ENCODE data around the gene STAP1.

Gene STAP1

DNA sequence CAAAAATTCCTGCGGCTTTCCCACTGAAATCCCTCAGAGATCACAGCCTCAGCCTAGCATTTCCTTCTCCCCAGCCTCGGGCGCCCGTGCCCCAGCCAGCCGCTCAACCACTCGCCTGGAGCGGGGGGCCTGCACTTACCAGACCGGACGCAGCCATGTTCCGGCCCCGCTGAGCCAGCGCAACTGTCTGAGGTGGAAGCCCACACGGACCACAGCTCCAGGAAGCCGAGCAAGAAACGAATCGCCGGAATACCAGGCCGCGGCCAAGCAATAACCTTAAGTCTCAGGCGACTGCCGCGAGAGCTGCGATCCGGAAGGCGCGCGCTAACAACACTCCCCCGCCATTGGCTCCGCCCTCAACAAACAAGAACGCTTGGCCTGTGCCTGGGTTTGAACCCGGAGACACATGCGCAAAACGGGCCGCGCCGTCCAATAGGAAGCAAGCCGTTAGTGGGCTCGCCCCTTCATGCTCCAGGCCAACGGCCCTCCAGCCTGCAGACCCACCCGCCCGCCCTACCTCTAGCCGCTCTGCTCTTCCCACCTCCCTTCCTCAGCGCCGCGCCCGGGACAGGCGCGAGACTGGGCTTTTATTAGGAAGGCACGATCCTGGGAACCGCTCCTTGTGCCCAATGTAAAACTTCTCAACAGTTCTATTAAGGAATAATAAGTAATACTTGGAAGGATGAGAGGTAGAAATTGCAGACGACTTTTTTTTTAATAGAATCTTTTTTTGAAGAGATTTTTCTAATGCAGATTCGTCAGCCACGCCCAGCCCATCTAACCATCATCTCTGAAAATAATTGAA, 13.1 kb upstream of the STAP1 start, which contains the start of gene CENPC:
Gene CENPC (minus strand): TSS at position 305 of the 805 bp plus-strand sequence. CDS start 148 bp downstream, at position 157.
- ChIA-PET CTCF (interaction anchor here (1.3 to 2.2 kb wide), 3 partner anchors 10 to 365 kb away, joined by 3 to 10 read pairs (median 10); no protein-coding TSS in a partner anchor), POLR2A (interaction anchor here (0.6 to 1.8 kb wide), 5 partner anchors 9 to 155 kb away, joined by 3 to 9 read pairs (median 6); partner anchors contain the start of gene UBA6)
- WGBS (ENCODE audit: insufficient coverage) = under 1% methylated on average over 42 of the region's 53 CpGs

GRCh38 chr4:67546004-67546356, 12.5 kb upstream of the STAP1 start:
- Histone ChIP-seq H3K36me3 (ENCODE audit: control insufficient read depth in 4 of 4, insufficient read depth in 4 of 4, low read length in 3 of 4) (peaks cover 0 to 23% (median 7%) of the 10 kb centered on the region in 4 experiments), H3K27me3 (replicated peaks in 2 of 5; ENCODE audit: control insufficient read depth in 4 of 5, insufficient read depth in 5 of 5, low read length in 4 of 5) (no peaks in the 10 kb centered on the region), H3K27ac (ENCODE audit: insufficient read depth in 1 of 2, low read depth in 1 of 2, low read length in 2 of 2, poor library complexity in 1 of 2, severe bottlenecking in 2 of 2) (peak overlapping the region in 1 of 2 experiments; percentile 98), H3K9me3 (ENCODE audit: control extremely low read depth in 1 of 5, control insufficient read depth in 4 of 5, insufficient read depth in 2 of 5, low read depth in 1 of 5, low read length in 4 of 5) (no peaks in the 10 kb centered on the region), H3K4me3 (ENCODE audit: control insufficient read depth in 1 of 7, extremely low read depth in 1 of 7, insufficient read depth in 4 of 7, low read depth in 2 of 7, low read length in 6 of 7) (peak overlapping the region in 6 of 7 experiments; percentile 72 to 98 (median 89)), H3K4me1 (ENCODE audit: control extremely low read depth in 1 of 4, control insufficient read depth in 4 of 4, insufficient read depth in 4 of 4, low read length in 3 of 4) (peaks cover 14 to 45% (median 25%) of the 10 kb centered on the region in 4 experiments)
- ChIA-PET CTCF (interaction anchor here (1.8 to 2.2 kb wide), 2 partner anchors 10 to 364 kb away, joined by 10 read pairs; no protein-coding TSS in a partner anchor), POLR2A (interaction anchor here (0.6 to 1.8 kb wide), 3 partner anchors 9 to 155 kb away, joined by 4 to 9 read pairs (median 6); partner anchors contain the start of gene UBA6)
- DNase-seq = no peak
- WGBS (ENCODE audit: insufficient coverage) = no CpG with 5 or more reads among the region's 4 CpGs

More for the DNA sequence above, 13.1 kb upstream of the STAP1 start, which contains the start of gene CENPC:
- no peaks in the 10 kb centered on the region for H3K27me3 ChIP-seq (replicated peaks in 2 of 5; ENCODE audit: control insufficient read depth in 4 of 5, insufficient read depth in 5 of 5, low read length in 4 of 5)
- H3K27ac ChIP-seq (ENCODE audit: insufficient read depth in 1 of 2, low read depth in 1 of 2, low read length in 2 of 2, poor library complexity in 1 of 2, severe bottlenecking in 2 of 2) = peak within 1 kb of the TSS; percentile 98
- H3K4me1 ChIP-seq (ENCODE audit: control extremely low read depth in 1 of 4, control insufficient read depth in 4 of 4, insufficient read depth in 4 of 4, low read length in 3 of 4) = peaks cover 14 to 45% (median 25%) of the 10 kb centered on the region in 4 experiments
- no peaks in the 10 kb centered on the region for H3K9me3 ChIP-seq (ENCODE audit: control extremely low read depth in 1 of 5, control insufficient read depth in 4 of 5, insufficient read depth in 2 of 5, low read depth in 1 of 5, low read length in 4 of 5)
- H3K4me3 ChIP-seq (ENCODE audit: control insufficient read depth in 1 of 7, extremely low read depth in 1 of 7, insufficient read depth in 4 of 7, low read depth in 2 of 7, low read length in 6 of 7) = peak within 1 kb of the TSS; percentile 57 to 98 (median 94)
- peaks cover 0 to 27% (median 8%) of the 10 kb centered on the region in 4 experiments for H3K36me3 ChIP-seq (ENCODE audit: control insufficient read depth in 4 of 4, insufficient read depth in 4 of 4, low read length in 3 of 4)
- peak; percentile 98 to 100 (median 99) for DNase-seq

GRCh38 chr4:67546971-67547370, 11.6 kb upstream of the STAP1 start:
- Histone ChIP-seq H3K4me1 (ENCODE audit: control extremely low read depth in 1 of 4, control insufficient read depth in 4 of 4, insufficient read depth in 4 of 4, low read length in 3 of 4) (peaks cover 14 to 43% (median 27%) of the 10 kb centered on the region in 4 experiments), H3K36me3 (ENCODE audit: control insufficient read depth in 4 of 4, insufficient read depth in 4 of 4, low read length in 3 of 4) (peaks cover 0 to 13% (median 4%) of the 10 kb centered on the region in 4 experiments), H3K27ac (ENCODE audit: insufficient read depth in 1 of 2, low read depth in 1 of 2, low read length in 2 of 2, poor library complexity in 1 of 2, severe bottlenecking in 2 of 2) (no peak overlapping the region), H3K9me3 (ENCODE audit: control extremely low read depth in 1 of 5, control insufficient read depth in 4 of 5, insufficient read depth in 2 of 5, low read depth in 1 of 5, low read length in 4 of 5) (no peaks in the 10 kb centered on the region), H3K4me3 (ENCODE audit: control insufficient read depth in 1 of 7, extremely low read depth in 1 of 7, insufficient read depth in 4 of 7, low read depth in 2 of 7, low read length in 6 of 7) (no peak overlapping the region), H3K27me3 (replicated peaks in 2 of 5; ENCODE audit: control insufficient read depth in 4 of 5, insufficient read depth in 5 of 5, low read length in 4 of 5) (no peaks in the 10 kb centered on the region)
- ChIA-PET POLR2A (interaction anchor here (1.6 kb wide), 1 partner anchor 8 kb away, joined by 9 read pairs; no protein-coding TSS in a partner anchor), CTCF (interaction anchor here (0.7 to 2.2 kb wide), 4 partner anchors 9 to 365 kb away, joined by 3 to 10 read pairs (median 7); no protein-coding TSS in a partner anchor)
- DNase-seq = no peak
- no CpG with 5 or more reads among the region's 4 CpGs for WGBS (ENCODE audit: insufficient coverage)

- ChIA-PET CTCF (interaction anchor here (0.5 to 1.8 kb wide), 3 partner anchors 125 to 209 kb away, joined by 3 read pairs; no protein-coding TSS in a partner anchor), POLR2A (no interaction called here)
- Histone ChIP-seq H3K4me3 (ENCODE audit: control insufficient read depth in 1 of 7, extremely low read depth in 1 of 7, insufficient read depth in 4 of 7, low read depth in 2 of 7, low read length in 6 of 7) (no peak overlapping the region), H3K4me1 (ENCODE audit: control extremely low read depth in 1 of 4, control insufficient read depth in 4 of 4, insufficient read depth in 4 of 4, low read length in 3 of 4) (peaks cover 6 to 30% (median 18%) of the 10 kb centered on the region in 4 experiments), H3K27me3 (replicated peaks in 2 of 5; ENCODE audit: control insufficient read depth in 4 of 5, insufficient read depth in 5 of 5, low read length in 4 of 5) (no peaks in the 10 kb centered on the region), H3K27ac (ENCODE audit: insufficient read depth in 1 of 2, low read depth in 1 of 2, low read length in 2 of 2, poor library complexity in 1 of 2, severe bottlenecking in 2 of 2) (no peak overlapping the region), H3K36me3 (ENCODE audit: control insufficient read depth in 4 of 4, insufficient read depth in 4 of 4, low read length in 3 of 4) (no peaks in the 10 kb centered on the region), H3K9me3 (ENCODE audit: control extremely low read depth in 1 of 5, control insufficient read depth in 4 of 5, insufficient read depth in 2 of 5, low read depth in 1 of 5, low read length in 4 of 5) (no peaks in the 10 kb centered on the region)
- DNase-seq = peak; percentile 68 to 76 (median 75)
- WGBS (ENCODE audit: insufficient coverage) = 0% methylated on average over 1 of the region's 1 CpG
Measured at GRCh38 chr4:67549123-67549522, 9.4 kb upstream of the STAP1 start.

DNA sequence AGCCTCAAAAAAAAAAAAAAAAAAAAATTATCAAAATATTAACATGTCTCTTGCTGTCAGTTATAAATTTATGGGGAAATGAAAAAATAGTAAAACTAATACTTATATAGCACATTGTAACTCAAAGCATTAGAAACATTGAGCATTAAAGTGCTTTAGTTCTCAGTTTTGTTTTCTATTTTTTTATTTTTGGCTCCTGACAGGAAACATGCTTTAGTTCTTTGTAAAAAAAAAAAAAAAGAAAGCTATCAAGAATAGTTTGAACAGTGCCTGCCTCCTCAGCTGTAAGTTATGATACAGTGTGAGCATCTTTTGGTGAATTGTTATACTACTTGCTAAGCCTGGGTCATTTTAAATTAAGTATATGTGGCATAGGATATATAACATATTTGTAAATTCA, 8.1 kb upstream of the STAP1 start:
- Histone ChIP-seq H3K27me3 (replicated peaks in 2 of 5; ENCODE audit: control insufficient read depth in 4 of 5, insufficient read depth in 5 of 5, low read length in 4 of 5) (no peaks in the 10 kb centered on the region), H3K4me3 (ENCODE audit: control insufficient read depth in 1 of 7, extremely low read depth in 1 of 7, insufficient read depth in 4 of 7, low read depth in 2 of 7, low read length in 6 of 7) (no peak overlapping the region), H3K9me3 (ENCODE audit: control extremely low read depth in 1 of 5, control insufficient read depth in 4 of 5, insufficient read depth in 2 of 5, low read depth in 1 of 5, low read length in 4 of 5) (no peaks in the 10 kb centered on the region), H3K27ac (ENCODE audit: insufficient read depth in 1 of 2, low read depth in 1 of 2, low read length in 2 of 2, poor library complexity in 1 of 2, severe bottlenecking in 2 of 2) (no peak overlapping the region), H3K36me3 (ENCODE audit: control insufficient read depth in 4 of 4, insufficient read depth in 4 of 4, low read length in 3 of 4) (no peaks in the 10 kb centered on the region), H3K4me1 (ENCODE audit: control extremely low read depth in 1 of 4, control insufficient read depth in 4 of 4, insufficient read depth in 4 of 4, low read length in 3 of 4) (peaks cover 4 to 35% (median 21%) of the 10 kb centered on the region in 4 experiments)
- CTCF ChIA-PET = interaction anchor here (0.6 to 1.8 kb wide), 8 partner anchors 11 to 626 kb away, joined by 3 to 5 read pairs (median 3); no protein-coding TSS in a partner anchor
- no peak for DNase-seq
- POLR2A ChIA-PET = no interaction called here

GRCh38 chr4:67550857-67551256, 7.7 kb upstream of the STAP1 start:
- Histone ChIP-seq H3K27me3 (replicated peaks in 2 of 5; ENCODE audit: control insufficient read depth in 4 of 5, insufficient read depth in 5 of 5, low read length in 4 of 5) (no peaks in the 10 kb centered on the region), H3K36me3 (ENCODE audit: control insufficient read depth in 4 of 4, insufficient read depth in 4 of 4, low read length in 3 of 4) (no peaks in the 10 kb centered on the region), H3K9me3 (ENCODE audit: control extremely low read depth in 1 of 5, control insufficient read depth in 4 of 5, insufficient read depth in 2 of 5, low read depth in 1 of 5, low read length in 4 of 5) (no peaks in the 10 kb centered on the region), H3K4me1 (ENCODE audit: control extremely low read depth in 1 of 4, control insufficient read depth in 4 of 4, insufficient read depth in 4 of 4, low read length in 3 of 4) (peaks cover 4 to 38% (median 23%) of the 10 kb centered on the region in 4 experiments), H3K4me3 (ENCODE audit: control insufficient read depth in 1 of 7, extremely low read depth in 1 of 7, insufficient read depth in 4 of 7, low read depth in 2 of 7, low read length in 6 of 7) (no peak overlapping the region), H3K27ac (ENCODE audit: insufficient read depth in 1 of 2, low read depth in 1 of 2, low read length in 2 of 2, poor library complexity in 1 of 2, severe bottlenecking in 2 of 2) (no peak overlapping the region)
- CTCF ChIA-PET = interaction anchor here (0.6 to 1.8 kb wide), 5 partner anchors 29 to 123 kb away, joined by 3 to 5 read pairs (median 3); no protein-coding TSS in a partner anchor
- POLR2A ChIA-PET = no interaction called here
- no peak for DNase-seq
- WGBS (ENCODE audit: insufficient coverage) = 100% methylated on average over 2 of the region's 3 CpGs
